ENCODE data around the gene NAT14. TPM values are rescaled to one million over a fixed set of nuclear protein-coding genes. Genes with fewer than 3 reads are reported as not detected.
A peak's percentile ranks its signal among the peaks of the same experiment; 100 is the strongest.

NAT14 gene
- total RNA-seq, 4 donors from 2014 or later = 0.40 to 2.5 (median 1.1) TPM

DNA sequence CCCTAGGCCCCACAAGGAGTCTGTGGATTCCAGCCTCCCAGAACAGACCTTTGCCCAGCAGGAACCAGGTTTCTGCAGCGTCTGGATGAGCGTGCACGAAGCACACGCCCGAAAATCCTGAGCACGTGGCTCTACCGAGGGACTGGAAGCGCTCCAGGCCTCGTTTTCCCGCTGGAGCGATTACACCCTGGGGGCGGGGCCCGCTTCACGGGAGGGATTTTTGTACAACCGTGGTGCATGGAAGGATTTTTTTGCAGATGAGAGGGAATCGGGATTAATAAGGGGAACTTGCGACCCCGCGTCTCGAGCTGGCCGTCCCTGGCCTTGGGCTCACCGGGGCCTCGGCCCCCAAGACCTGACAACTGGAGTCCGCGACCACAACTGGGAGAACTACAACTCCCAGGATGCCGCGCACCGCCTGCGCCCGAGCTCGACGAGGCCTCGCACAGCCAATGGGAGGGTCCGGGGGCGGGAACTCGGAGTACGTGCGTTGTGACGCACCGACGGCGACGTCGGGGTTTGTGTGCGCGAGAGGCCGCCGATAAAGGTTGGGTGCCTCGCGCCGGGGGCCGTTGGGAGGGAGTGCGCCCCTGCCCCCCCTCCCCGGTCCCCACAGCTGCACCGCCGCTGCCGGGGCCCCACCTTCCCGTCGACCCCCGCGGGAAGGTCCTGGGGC lies 8.8 kb upstream of the NAT14 start, which contains the start of gene ZNF628:
TSS of gene ZNF628 (plus strand) at position 518 of the 676 bp plus-strand sequence. CDS start 3,294 bp downstream, outside the sequence.
- peak within 1 kb of the TSS; percentile 92 to 97 (median 96) for H3K27ac ChIP-seq
- intact Hi-C loops (cut with DNase I; ENCODE audit: low total_unique reads) = loop anchor here (1.0 to 5.0 kb wide), 4 partner anchors 15 to 178 kb away; partner anchors contain the start of genes FIZ1, ISOC2 and RPL28
- peak; percentile 93 to 95 for ATAC-seq
- H3K36me3 ChIP-seq = no peaks in the 10 kb centered on the region
- TF ChIP-seq, protein P1, sequence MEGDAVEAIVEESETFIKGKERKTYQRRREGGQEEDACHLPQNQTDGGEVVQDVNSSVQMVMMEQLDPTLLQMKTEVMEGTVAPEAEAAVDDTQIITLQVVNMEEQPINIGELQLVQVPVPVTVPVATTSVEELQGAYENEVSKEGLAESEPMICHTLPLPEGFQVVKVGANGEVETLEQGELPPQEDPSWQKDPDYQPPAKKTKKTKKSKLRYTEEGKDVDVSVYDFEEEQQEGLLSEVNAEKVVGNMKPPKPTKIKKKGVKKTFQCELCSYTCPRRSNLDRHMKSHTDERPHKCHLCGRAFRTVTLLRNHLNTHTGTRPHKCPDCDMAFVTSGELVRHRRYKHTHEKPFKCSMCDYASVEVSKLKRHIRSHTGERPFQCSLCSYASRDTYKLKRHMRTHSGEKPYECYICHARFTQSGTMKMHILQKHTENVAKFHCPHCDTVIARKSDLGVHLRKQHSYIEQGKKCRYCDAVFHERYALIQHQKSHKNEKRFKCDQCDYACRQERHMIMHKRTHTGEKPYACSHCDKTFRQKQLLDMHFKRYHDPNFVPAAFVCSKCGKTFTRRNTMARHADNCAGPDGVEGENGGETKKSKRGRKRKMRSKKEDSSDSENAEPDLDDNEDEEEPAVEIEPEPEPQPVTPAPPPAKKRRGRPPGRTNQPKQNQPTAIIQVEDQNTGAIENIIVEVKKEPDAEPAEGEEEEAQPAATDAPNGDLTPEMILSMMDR (IDR thresholded peaks at IDR 0.05 in 4 of 5, conservative IDR thresholded peaks at IDR 0.05 in 1 of 5) = no peak
- TF ChIP-seq POLR2A (IDR thresholded peaks at IDR 0.05) = peak; percentile 82 to 85
- no peaks in the 10 kb centered on the region for H3K9me3 ChIP-seq
- peaks cover 0 to 3% (median 0%) of the 10 kb centered on the region in 3 donors for H3K27me3 ChIP-seq
- in situ Hi-C loops (cut with MboI; ENCODE audit: low sequenced_read_pairs in 4 of 4) = no loop called here
- peaks cover 16 to 25% of the 10 kb centered on the region in 2 donors for H3K4me1 ChIP-seq
- peak; percentile 98 for DNase-seq
- peak within 1 kb of the TSS; percentile 59 to 90 (median 70) for H3K4me3 ChIP-seq

GRCh38 chr19:55477905-55478304 lies 7.1 kb upstream of the NAT14 start:
- TF ChIP-seq POLR2A (IDR thresholded peaks at IDR 0.05) = no peak
- TF ChIP-seq, protein P1 (IDR thresholded peaks at IDR 0.05 in 4 of 5, conservative IDR thresholded peaks at IDR 0.05 in 1 of 5) = no peak
- Histone ChIP-seq H3K36me3 (peaks cover 0 to 4% of the 10 kb centered on the region in 2 donors), H3K9me3 (no peaks in the 10 kb centered on the region), H3K27ac (no peak overlapping the region), H3K27me3 (peaks cover 0 to 3% (median 0%) of the 10 kb centered on the region in 3 donors), H3K4me1 (peaks cover 16 to 25% of the 10 kb centered on the region in 2 donors), H3K4me3 (peak overlapping the region; percentile 59 to 90 (median 70))
- ATAC-seq (no peak), DNase-seq (no peak)
- intact Hi-C loops (cut with DNase I; ENCODE audit: low total_unique reads) (loop anchor here (2.0 to 5.0 kb wide), 2 partner anchors 91 to 121 kb away; partner anchors contain the start of genes FIZ1 and RPL28), in situ Hi-C loops (cut with MboI; ENCODE audit: low sequenced_read_pairs in 4 of 4) (no loop called here)

GRCh38 chr19:55478364-55478763 lies 6.6 kb upstream of the NAT14 start:
- in situ Hi-C loops (cut with MboI; ENCODE audit: low sequenced_read_pairs in 4 of 4) (no loop called here), intact Hi-C loops (cut with DNase I; ENCODE audit: low total_unique reads) (loop anchor here (5.0 kb wide), 1 partner anchor 91 kb away; the partner anchor contains the start of gene RPL28)
- TF ChIP-seq, protein P1 (IDR thresholded peaks at IDR 0.05 in 4 of 5, conservative IDR thresholded peaks at IDR 0.05 in 1 of 5) = no peak
- TF ChIP-seq POLR2A (IDR thresholded peaks at IDR 0.05) = no peak
- Histone ChIP-seq H3K27me3 (no peaks in the 10 kb centered on the region), H3K27ac (no peak overlapping the region), H3K4me1 (peaks cover 16 to 25% of the 10 kb centered on the region in 2 donors), H3K36me3 (peaks cover 0 to 7% of the 10 kb centered on the region in 2 donors), H3K9me3 (no peaks in the 10 kb centered on the region), H3K4me3 (no peak overlapping the region)
- DNase-seq (no peak), ATAC-seq (no peak)

- no peak for DNase-seq
- Histone ChIP-seq H3K27me3 (no peaks in the 10 kb centered on the region), H3K27ac (no peak overlapping the region)
Observed at GRCh38 chr19:55479045-55479444, 5.9 kb upstream of the NAT14 start.

More at GRCh38 chr19:55479045-55479444, 5.9 kb upstream of the NAT14 start:
- intact Hi-C loops (cut with DNase I; ENCODE audit: low total_unique reads) = loop anchor here (5.0 kb wide), 1 partner anchor 92 kb away; the partner anchor contains the start of gene RPL28
- in situ Hi-C loops (cut with MboI; ENCODE audit: low sequenced_read_pairs in 4 of 4) = no loop called here
- H3K9me3 ChIP-seq = no peaks in the 10 kb centered on the region
- TF ChIP-seq POLR2A (IDR thresholded peaks at IDR 0.05) = no peak
- TF ChIP-seq, protein P1 (IDR thresholded peaks at IDR 0.05 in 4 of 5, conservative IDR thresholded peaks at IDR 0.05 in 1 of 5) = no peak
- H3K4me3 ChIP-seq = no peak overlapping the region
- H3K36me3 ChIP-seq = peaks cover 0 to 7% of the 10 kb centered on the region in 2 donors
- no peak for ATAC-seq
- H3K4me1 ChIP-seq = peaks cover 16 to 26% of the 10 kb centered on the region in 2 donors
